HG02623 (cell line): ENCODE measurements around the gene SUPT3H.
A peak's percentile ranks its signal among the peaks of the same experiment; 100 is the strongest.

Source experiments
- ATAC-seq: cut with Tn5 transposase; IDR thresholded peaks from one replicate; pipeline ENCODE4 v1.9.1; 2021; ENCODE audit warnings: moderate library complexity; ENCODE audit not compliant: unreplicated experiment

The SUPT3H gene

DNA sequence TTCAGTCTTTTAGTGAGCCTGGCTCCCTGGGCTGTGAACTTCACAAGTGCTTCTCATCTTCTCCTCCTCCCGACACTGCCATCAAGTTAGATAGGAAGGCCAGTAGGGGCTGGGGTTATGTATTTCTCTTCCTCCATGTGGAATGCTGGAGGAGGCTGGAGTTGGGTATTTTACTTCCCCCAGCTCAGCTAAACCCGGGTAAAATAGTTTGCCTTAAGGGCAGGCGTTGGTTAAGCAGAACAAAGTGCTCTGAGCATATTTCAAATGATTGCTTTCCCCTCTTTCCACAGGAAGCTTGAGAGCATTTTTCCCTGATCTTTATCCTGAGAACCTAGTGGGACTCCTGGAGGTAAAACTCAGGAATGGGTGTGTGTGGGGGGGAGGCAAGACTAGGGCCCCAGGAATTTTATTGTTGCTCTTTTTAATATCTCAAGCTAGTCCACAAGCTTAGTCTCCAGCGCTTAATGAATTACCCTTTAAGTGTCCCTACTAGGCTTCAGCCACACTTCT lies 16.9 kb upstream of the SUPT3H start:
- no peak for ATAC-seq

DNA sequence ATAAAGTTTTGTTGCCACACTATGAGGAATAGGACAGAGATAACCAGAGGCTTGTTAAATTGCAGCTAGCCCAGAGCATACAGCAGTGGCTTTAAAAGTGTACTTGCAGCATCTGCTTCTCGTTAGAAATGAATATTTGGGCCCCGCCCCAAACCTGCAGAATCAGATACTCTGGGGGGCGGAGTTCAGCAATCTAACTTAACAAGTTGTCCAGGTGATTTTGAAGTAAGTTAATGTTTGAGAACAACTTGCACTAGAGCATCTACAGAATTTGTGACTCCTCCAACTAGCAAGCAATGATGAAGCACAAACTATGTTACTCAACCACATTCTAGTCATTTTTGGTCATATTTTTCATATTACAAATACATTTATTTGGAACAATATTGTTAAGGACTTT lies 10.6 kb upstream of the SUPT3H start:
- ATAC-seq: no peak

- no peak for ATAC-seq
Measured at GRCh38 chr6:45387236-45387635, 9.5 kb upstream of the SUPT3H start.

- no peak for ATAC-seq
Measured at GRCh38 chr6:45386501-45386900, 8.8 kb upstream of the SUPT3H start.

- ATAC-seq: no peak
Measured at GRCh38 chr6:45382391-45382790, 4.7 kb upstream of the SUPT3H start.

GRCh38 chr6:45378334-45378926 lies 696 bp upstream of the SUPT3H start:
- peak; percentile 14 for ATAC-seq

GRCh38 chr6:45377043-45377553 lies 636 bp downstream of the SUPT3H start:
- ATAC-seq: no peak

DNA sequence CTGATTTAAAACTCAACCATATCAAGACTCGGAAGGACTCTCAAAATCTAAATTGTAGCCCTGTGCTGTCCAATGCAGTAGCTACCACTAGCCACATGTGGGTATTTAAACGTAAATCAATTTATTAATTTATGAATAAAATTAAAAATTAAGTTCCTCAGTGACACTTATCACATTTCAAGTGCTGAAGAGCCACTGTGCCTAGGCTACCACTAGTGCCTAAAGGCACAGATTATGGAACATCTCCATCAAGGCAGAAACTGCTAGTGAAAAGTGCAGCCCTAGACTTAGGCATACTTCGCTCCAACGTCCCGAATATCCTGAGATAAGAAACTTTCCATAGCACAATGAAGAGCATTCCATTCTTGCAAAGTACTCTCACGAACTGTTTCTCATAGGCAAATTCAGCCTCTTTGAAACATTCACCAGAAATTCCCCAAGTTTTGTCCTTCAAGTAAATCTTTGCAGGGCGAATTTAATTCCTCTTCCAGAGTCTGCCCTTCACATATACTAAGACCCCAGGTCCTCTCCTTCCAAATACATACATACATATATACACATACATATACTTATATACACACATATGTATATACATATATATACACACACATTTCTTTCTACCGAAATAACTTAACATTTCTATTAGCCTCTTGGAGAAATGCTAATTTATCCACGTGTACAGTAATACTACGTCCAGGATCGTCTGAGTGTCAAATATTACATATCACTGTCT lies 1.3 kb downstream of the SUPT3H start:
- ATAC-seq: no peak

- no peak for ATAC-seq
Measured at GRCh38 chr6:45375449-45375848, 2.3 kb downstream of the SUPT3H start.

GRCh38 chr6:45371924-45372573 lies 5.7 kb downstream of the SUPT3H start:
- no peak for ATAC-seq

DNA sequence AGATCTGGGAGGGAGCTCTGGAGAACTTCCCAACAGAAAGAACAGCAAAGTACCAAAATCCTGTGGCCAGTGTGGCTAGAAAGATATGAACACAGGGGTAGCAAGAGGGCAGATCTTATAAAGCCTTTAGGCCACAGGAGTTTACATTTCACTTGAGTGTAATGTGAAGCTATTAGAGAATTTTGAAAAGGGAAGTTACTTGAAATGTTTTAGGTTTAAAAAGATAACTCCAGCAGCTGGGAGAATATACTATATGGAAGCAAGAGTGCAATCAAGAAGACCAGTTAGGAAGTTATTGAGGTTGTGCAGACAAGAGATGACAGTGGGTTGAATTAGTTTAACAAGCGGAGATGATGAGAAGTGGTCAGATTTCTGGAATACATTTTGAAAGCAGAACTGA lies 7.9 kb downstream of the SUPT3H start:
- no peak for ATAC-seq

- ATAC-seq: no peak
Measured at GRCh38 chr6:45367999-45368398, 9.7 kb downstream of the SUPT3H start.

GRCh38 chr6:45366534-45366933 lies 11.2 kb downstream of the SUPT3H start:
- ATAC-seq: no peak

GRCh38 chr6:45365036-45365435 lies 12.7 kb downstream of the SUPT3H start:
- ATAC-seq: no peak

DNA sequence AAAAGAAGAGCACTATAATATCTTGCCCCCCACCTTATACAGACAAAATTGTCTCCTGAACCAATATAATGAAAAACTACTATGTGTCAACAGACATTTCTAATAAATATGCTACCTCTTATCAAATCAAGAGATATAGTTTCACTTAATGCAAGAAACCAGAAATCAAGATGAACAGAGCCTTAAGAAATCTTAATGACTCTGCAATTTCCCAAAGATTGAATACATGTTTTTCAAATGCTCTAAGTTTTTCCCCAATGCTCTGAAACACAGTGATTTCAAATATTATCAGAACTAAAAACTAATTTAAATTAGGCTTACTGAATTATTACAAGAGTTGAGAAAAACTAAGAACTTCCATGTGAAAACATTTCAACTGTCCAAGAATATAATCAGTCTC lies 13.3 kb downstream of the SUPT3H start:
- ATAC-seq: no peak

- ATAC-seq: no peak
Measured at GRCh38 chr6:45353654-45354053, 24.1 kb downstream of the SUPT3H start.

GRCh38 chr6:45351667-45352066 lies 26.1 kb downstream of the SUPT3H start:
- ATAC-seq: no peak

DNA sequence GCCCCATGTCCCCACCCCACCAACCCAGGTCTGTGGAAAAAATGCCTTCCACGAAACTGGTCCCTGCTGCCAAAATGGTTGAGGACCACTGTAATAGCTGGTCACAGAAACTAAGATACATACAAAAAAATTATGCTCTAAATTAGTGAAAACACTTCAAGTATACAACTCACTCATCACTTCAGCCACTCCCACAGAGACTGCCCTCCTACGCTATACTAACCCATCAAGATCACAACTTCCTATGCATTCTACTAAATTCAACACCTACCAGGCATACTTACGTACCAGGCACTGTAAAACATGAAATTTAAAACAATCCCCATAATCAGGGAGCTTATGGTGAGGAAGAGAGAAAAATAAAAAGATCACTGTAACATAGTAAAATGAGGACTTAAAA lies 26.7 kb downstream of the SUPT3H start:
- no peak for ATAC-seq

- no peak for ATAC-seq
Measured at GRCh38 chr6:45350186-45350710, 27.5 kb downstream of the SUPT3H start.

DNA sequence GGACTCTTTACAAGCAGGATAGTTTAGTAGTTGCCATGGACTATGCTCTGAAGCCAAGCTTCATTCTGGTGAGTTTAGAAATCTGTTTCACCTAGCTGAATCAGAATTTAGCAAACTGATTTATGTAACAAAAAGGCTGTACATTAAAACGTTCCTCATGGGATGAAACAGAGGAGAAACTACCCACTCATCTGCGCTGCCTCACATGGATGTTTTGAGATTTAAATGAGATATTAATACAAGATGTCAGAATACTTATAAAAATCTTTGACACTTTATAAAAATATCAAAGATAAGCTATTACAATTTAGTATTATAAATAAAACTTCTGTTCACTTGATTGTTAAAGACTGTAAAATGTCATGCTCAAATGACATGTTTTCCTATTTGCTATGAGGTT lies 32.8 kb downstream of the SUPT3H start:
- ATAC-seq: no peak

DNA sequence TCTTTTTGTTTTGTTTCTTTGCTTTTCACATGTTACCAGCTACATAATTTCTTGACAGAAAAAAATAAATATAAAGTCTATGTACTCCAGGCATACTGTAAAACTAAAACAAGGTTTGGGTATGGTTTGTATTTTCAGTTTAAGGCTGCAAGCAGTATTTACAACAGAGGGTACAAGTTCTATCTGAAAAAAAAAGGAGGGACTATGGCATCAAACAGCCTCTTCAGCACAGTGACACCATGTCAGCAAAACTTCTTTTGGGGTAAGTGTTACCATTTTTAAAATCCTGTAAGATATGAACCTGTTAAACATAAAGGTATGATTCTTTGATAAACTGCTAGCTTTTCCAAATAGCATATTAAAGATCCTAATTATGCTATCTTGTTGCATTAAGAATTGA lies 49.2 kb downstream of the SUPT3H start:
- ATAC-seq: no peak
